SK-N-SH (cell line): Measurements from ENCODE around the gene PPP1R14B. TPM values are rescaled to one million over a fixed set of nuclear protein-coding genes. Genes with fewer than 3 reads are reported as not detected.

Experiments
- CTCF ChIA-PET: fragments of 300-600, 350-600 bp; formaldehyde crosslinking; extraction: SDS; loops from one replicate; lab custom pipeline; 2021; lab: Yijun Ruan, JAX
- POLR2A ChIA-PET: fragments of 350-600 bp; sonication (Branson Sonifier 250); formaldehyde crosslinking; extraction: SDS; loops from one replicate; lab custom pipeline; 2020; ENCODE audit warnings: antibody characterized with exemption, inconsistent platforms; lab: Yijun Ruan, JAX
- DNase-seq: peaks from one replicate; pipeline ENCODE4 v3.0.0; 2012
- H2AFZ ChIP-seq: fragments of 200-600 bp; sonication (generic); 2 replicates; pipeline ENCODE4 v1.8.1; 2016; ENCODE audit warnings: antibody characterized with exemption, mild to moderate bottlenecking, low read depth
- H3F3A ChIP-seq: fragments of 200-600 bp; sonication (generic); replicated peaks from 2 replicates; pipeline ENCODE3; 2016; ENCODE audit warnings: antibody characterized with exemption, mild to moderate bottlenecking; ENCODE audit not compliant: insufficient read depth
- H3K27ac ChIP-seq, 2 experiments: fragments of 200-500 bp in 1 of 2; fragments of 200-600 bp in 1 of 2; sonication (Bioruptor generic) in 1 of 2; sonication (generic), shearing (Covaris generic) in 1 of 2; 2 replicates each; pipeline versions ENCODE4 v1.5.1 to v1.6.1; 2014 to 2016; ENCODE audit warnings: low read depth in 2 of 2, inconsistent platforms in 1 of 2, low read length in 1 of 2, mild to moderate bottlenecking in 1 of 2, mixed read lengths in 1 of 2
- H3K27me3 ChIP-seq: fragments of 200-600 bp; sonication (generic), shearing (Covaris generic); 2 replicates; pipeline ENCODE4 v1.6.1; 2016; ENCODE audit warnings: mixed run types; ENCODE audit not compliant: insufficient read depth
- H3K36me3 ChIP-seq, 2 experiments: fragments of 200-500 bp in 1 of 2; fragments of 200-600 bp in 1 of 2; sonication (Bioruptor generic) in 1 of 2; sonication (generic) in 1 of 2; replicated peaks in 1 of 2; 2 replicates each; pipeline versions ENCODE3 to v1.5.1; 2014 to 2016; ENCODE audit warnings: low read length in 1 of 2, mild to moderate bottlenecking in 1 of 2; ENCODE audit not compliant: insufficient read depth in 2 of 2, control insufficient read depth in 1 of 2
- H3K4me1 ChIP-seq, 2 experiments: fragments of 200-500 bp in 1 of 2; fragments of 200-600 bp in 1 of 2; sonication (Bioruptor generic) in 1 of 2; sonication (generic), shearing (Covaris generic) in 1 of 2; 2 replicates each; pipeline versions ENCODE4 v1.5.1 to v1.6.1; 2014 to 2016; ENCODE audit warnings: low read depth in 1 of 2, low read length in 1 of 2, mixed run types in 1 of 2; ENCODE audit not compliant: insufficient read depth in 2 of 2, control insufficient read depth in 1 of 2
- H3K4me2 ChIP-seq: fragments of 200-600 bp; sonication (generic), shearing (Covaris generic); 2 replicates; pipeline ENCODE4 v1.6.1; 2017; ENCODE audit warnings: mixed run types
- H3K4me3 ChIP-seq, 2 experiments: fragments of 200-500 bp in 1 of 2; fragments of 200-600 bp in 1 of 2; sonication (Bioruptor generic) in 1 of 2; sonication (generic), shearing (Covaris generic) in 1 of 2; 2 replicates each; pipeline versions ENCODE4 v1.5.1 to v1.8.1; 2014 to 2016; ENCODE audit warnings: low read depth in 2 of 2, inconsistent platforms in 1 of 2, low read length in 1 of 2, mild to moderate bottlenecking in 1 of 2, mixed read lengths in 1 of 2, moderate library complexity in 1 of 2
- H3K79me2 ChIP-seq: fragments of 200-600 bp; sonication (generic); 2 replicates; pipeline ENCODE4 v1.8.1; 2017; ENCODE audit warnings: mild to moderate bottlenecking; ENCODE audit not compliant: insufficient read depth
- H3K9ac ChIP-seq: fragments of 200-600 bp; sonication (generic); 2 replicates; pipeline ENCODE4 v1.6.1; 2017; ENCODE audit warnings: mixed run types
- H3K9me2 ChIP-seq: fragments of 200-600 bp; sonication (generic); 2 replicates; pipeline ENCODE4 v1.6.1; 2017; ENCODE audit warnings: mixed run types
- H3K9me3 ChIP-seq: fragments of 200-600 bp; sonication (generic); 2 replicates; pipeline ENCODE4 v1.6.1; 2017; ENCODE audit warnings: mixed run types, mild to moderate bottlenecking, moderate library complexity
- H4K20me1 ChIP-seq: fragments of 200-600 bp; sonication (generic); 2 replicates; pipeline ENCODE4 v1.6.1; 2017; ENCODE audit warnings: mild to moderate bottlenecking, mixed run types; ENCODE audit not compliant: insufficient read depth
- CTCF ChIP-seq: fragments of 200-600 bp; sonication (generic); IDR thresholded peaks from 2 replicates; pipeline ENCODE4 v1.6.1; 2017; ENCODE audit warnings: antibody characterized with exemption, mild to moderate bottlenecking, moderate library complexity
- EP300 ChIP-seq, 2 experiments: IDR thresholded peaks; 2 replicates each; pipeline versions ENCODE4 v1.4.0 to v1.6.1; 2012; ENCODE audit warnings: borderline replicate concordance in 1 of 2, low read depth in 1 of 2, low read length in 1 of 2
- EZH2phosphoT487 ChIP-seq: fragments of 200-600 bp; sonication (generic); IDR thresholded peaks from 2 replicates; pipeline ENCODE4 v1.6.1; 2017; ENCODE audit warnings: low read depth, mixed run types, mild to moderate bottlenecking, antibody characterized with exemption, moderate library complexity, borderline replicate concordance
- FOSL2 ChIP-seq: IDR thresholded peaks from 2 replicates; pipeline ENCODE4 v1.4.0; 2012; ENCODE audit warnings: low read depth, mild to moderate bottlenecking, moderate library complexity, borderline replicate concordance
- FOXJ3 ChIP-seq: sonication (generic); formaldehyde crosslinking; IDR thresholded peaks from 2 replicates; pipeline ENCODE4 v1.5.1; 2020; ENCODE audit warnings: mild to moderate bottlenecking, missing genetic modification reagents
- GABPA ChIP-seq: IDR thresholded peaks from 2 replicates; pipeline ENCODE4 v1.4.0; 2012; ENCODE audit warnings: low read depth, mild to moderate bottlenecking
- GATA2 ChIP-seq: sonication (generic); formaldehyde crosslinking; IDR thresholded peaks from 2 replicates; pipeline ENCODE4 v1.5.0; 2020; ENCODE audit warnings: mild to moderate bottlenecking, missing genetic modification reagents
- IRF3 ChIP-seq: fragments of 150-350 bp; IDR thresholded peaks from 2 replicates; pipeline ENCODE4 v1.6.1; 2016; ENCODE audit warnings: mild to moderate bottlenecking, low read depth, low read length
- JUND ChIP-seq: IDR thresholded peaks from 2 replicates; pipeline ENCODE4 v1.4.0; 2012
- NRF1 ChIP-seq: IDR thresholded peaks from 2 replicates; pipeline ENCODE4 v1.6.1; 2012; ENCODE audit warnings: low read depth, mild to moderate bottlenecking, low read length
- PBX3 ChIP-seq: IDR thresholded peaks from 2 replicates; pipeline ENCODE4; 2012
- RCOR1 ChIP-seq: fragments of 150-350 bp; IDR thresholded peaks from 2 replicates; pipeline ENCODE4 v1.6.1; 2017; ENCODE audit warnings: antibody characterized with exemption, low read length
- REST ChIP-seq: IDR thresholded peaks from 2 replicates; pipeline ENCODE4 v1.6.1; 2012; ENCODE audit warnings: mild to moderate bottlenecking, low read depth, low read length, moderate library complexity
- RXRA ChIP-seq: IDR thresholded peaks from 2 replicates; pipeline ENCODE4 v1.4.0; 2012; ENCODE audit warnings: low read depth, mild to moderate bottlenecking, borderline replicate concordance
- SIN3A ChIP-seq: IDR thresholded peaks from 2 replicates; pipeline ENCODE4 v1.6.1; 2012; ENCODE audit warnings: low read depth, mild to moderate bottlenecking, low read length, moderate library complexity, borderline replicate concordance
- TEAD4 ChIP-seq: IDR thresholded peaks from 2 replicates; pipeline ENCODE4 v1.4.0; 2012; ENCODE audit warnings: mild to moderate bottlenecking, borderline replicate concordance; ENCODE audit not compliant: insufficient read depth
- USF2 ChIP-seq: fragments of 150-350 bp; IDR thresholded peaks from 2 replicates; pipeline ENCODE4 v1.6.1; 2017; ENCODE audit warnings: antibody characterized with exemption, low read length, low read depth, borderline replicate concordance
- YY1 ChIP-seq: IDR thresholded peaks from 2 replicates; pipeline ENCODE4 v1.4.0; 2012; ENCODE audit warnings: low read depth, mild to moderate bottlenecking
- WGBS: methylation state at CpG from one replicate; pipeline ENCODE4 v1.1.6; 2017; ENCODE audit warnings: low lambda C conversion rate; 5-methylcytosine and 5-hydroxymethylcytosine counted together
- polyA plus RNA-seq, 3 experiments: library from polyadenylated mRNA; depleted of rRNA; stranded (reverse); fragments of >200 nt; gene quantifications; 2 replicates each; pipeline ENCODE4 v1.2.3, GENCODE V29; 2012
- TF ChIP-seq, protein P1 (sequence below): IDR thresholded peaks from 2 replicates; pipeline ENCODE4 v1.4.0; 2012; ENCODE audit warnings: low read depth
- TF ChIP-seq, protein P2 (sequence below): IDR thresholded peaks from 2 replicates; pipeline ENCODE4 v1.4.0; 2012; ENCODE audit warnings: low read depth, borderline replicate concordance

The PPP1R14B gene
- polyA plus RNA-seq, 1 of the 3 experiments (the other 2 are of a cell fraction), result 523 TPM

GRCh38 chr11:64238076-64238475, 8.7 kb downstream of the PPP1R14B start:
- ChIA-PET POLR2A (interaction anchor here (2.2 kb wide), 1 partner anchor 12 kb away, joined by 5 read pairs; the partner anchor contains the start of genes NUDT22 and TRPT1), CTCF (interaction anchor here (0.7 to 1.6 kb wide), 5 partner anchors 10 to 66 kb away, joined by 3 to 8 read pairs (median 4); partner anchors contain the start of gene PLCB3)
- H3K4me3 ChIP-seq, result no peak overlapping the region
- no peaks in the 10 kb centered on the region for H3K9me2 ChIP-seq
- H3F3A ChIP-seq, result peaks cover 25% of the 10 kb centered on the region
- no peak overlapping the region for H3K4me2 ChIP-seq
- no peaks in the 10 kb centered on the region for H3K9me3 ChIP-seq
- H3K79me2 ChIP-seq, result peaks cover 34% of the 10 kb centered on the region
- no peaks in the 10 kb centered on the region for H4K20me1 ChIP-seq
- H3K4me1 ChIP-seq, result peaks cover 12 to 32% of the 10 kb centered on the region in 2 experiments; a peak in 2 of 4 replicates
- DNase-seq, result no peak
- no CpG with 5 or more reads among the region's 9 CpGs for WGBS
- H3K9ac ChIP-seq, result no peak overlapping the region
- TF ChIP-seq CTCF (no peak), JUND (no peak), USF2 (no peak), RCOR1 (no peak), SIN3A (no peak), FOSL2 (no peak), RXRA (no peak), PBX3 (no peak), EZH2phosphoT487 (no peak), IRF3 (no peak), EP300 (IDR thresholded peaks at IDR 0.05; ENCODE audit: borderline replicate concordance in 1 of 2, low read depth in 1 of 2, low read length in 1 of 2) (no peak), REST (no peak), TEAD4 (no peak), YY1 (no peak), GATA2 (CRISPR knock-in tag) (no peak), NRF1 (no peak), GABPA (no peak), FOXJ3 (CRISPR knock-in tag) (no peak)
- TF ChIP-seq, protein P1, sequence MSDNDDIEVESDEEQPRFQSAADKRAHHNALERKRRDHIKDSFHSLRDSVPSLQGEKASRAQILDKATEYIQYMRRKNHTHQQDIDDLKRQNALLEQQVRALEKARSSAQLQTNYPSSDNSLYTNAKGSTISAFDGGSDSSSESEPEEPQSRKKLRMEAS, result no peak
- TF ChIP-seq, protein P2, sequence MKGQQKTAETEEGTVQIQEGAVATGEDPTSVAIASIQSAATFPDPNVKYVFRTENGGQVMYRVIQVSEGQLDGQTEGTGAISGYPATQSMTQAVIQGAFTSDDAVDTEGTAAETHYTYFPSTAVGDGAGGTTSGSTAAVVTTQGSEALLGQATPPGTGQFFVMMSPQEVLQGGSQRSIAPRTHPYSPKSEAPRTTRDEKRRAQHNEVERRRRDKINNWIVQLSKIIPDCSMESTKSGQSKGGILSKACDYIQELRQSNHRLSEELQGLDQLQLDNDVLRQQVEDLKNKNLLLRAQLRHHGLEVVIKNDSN, result no peak
- H3K36me3 ChIP-seq, result peaks cover 0 to 18% of the 10 kb centered on the region in 2 experiments
- no peak overlapping the region for H2AFZ ChIP-seq
- H3K27ac ChIP-seq, result no peak overlapping the region
- H3K27me3 ChIP-seq, result no peaks in the 10 kb centered on the region
